GM12878 (cell line): ENCODE results near the gene TTLL1. TPM values are rescaled to one million over a fixed set of nuclear protein-coding genes. Genes with fewer than 3 reads are reported as not detected.
A peak's percentile ranks its signal among the peaks of the same experiment; 100 is the strongest.

Source experiments
- ATAC-seq: fragments of 200-7000 bp; cut with Tn5 transposase; 3 replicates; pipeline ENCODE4 v1.9.1; 2020; ENCODE audit warnings: mild to moderate bottlenecking, moderate library complexity
- BruUV-seq: library from RNA; stranded (reverse); fragments of 400-500 nt; replicated peaks from 2 replicates; lab custom pipeline; 2021; lab: Mats Ljungman, UMichigan
- CTCF ChIA-PET: fragments of 300-600 bp; sonication (Branson Sonifier 250); formaldehyde crosslinking; extraction: SDS; loops from one replicate; lab custom pipeline; 2021; ENCODE audit warnings: inconsistent platforms; lab: Yijun Ruan, JAX
- POLR2A ChIA-PET: fragments of 350-600 bp; formaldehyde crosslinking; extraction: SDS; loops from one replicate; lab custom pipeline; 2021; ENCODE audit warnings: inconsistent platforms; lab: Charles Lee
- RAD21 ChIA-PET: fragments of 300-600 bp; sonication (Branson Sonifier 250); formaldehyde crosslinking; loops from one replicate; lab custom pipeline; 2023; ENCODE audit warnings: antibody characterized with exemption; ENCODE audit not compliant: unreplicated experiment; lab: Charles Lee
- SMC1A ChIA-PET: fragments of 300-600 bp; sonication (Branson Sonifier 250); formaldehyde crosslinking; loops from one replicate; lab custom pipeline; 2023; ENCODE audit not compliant: unreplicated experiment, uncharacterized antibody; lab: Charles Lee
- DNase-seq: peaks from one replicate; pipeline ENCODE4 v3.0.0-alpha.2; 2011; ENCODE audit warnings: low read depth, low spot score
- FAIRE-seq: peaks from 3 replicates; lab custom pipeline; 2011; peaks lifted over from hg19 to GRCh38; lab: Jason Lieb, UNC
- H2AFZ ChIP-seq: 2 replicates; pipeline ENCODE4 v1.6.0; 2011; ENCODE audit warnings: low read depth, low read length, control low read depth; ENCODE audit not compliant: control insufficient read depth
- H3K27ac ChIP-seq: 2 replicates; pipeline ENCODE4 v1.5.1; 2011; ENCODE audit warnings: control low read depth; ENCODE audit not compliant: control insufficient read depth, insufficient read depth
- H3K27me3 ChIP-seq, 2 experiments: replicated peaks in 1 of 2; 2 replicates each; pipeline versions ENCODE4 v1.6.0 to v1.6.1; 2011; ENCODE audit warnings: low read length in 1 of 2; ENCODE audit not compliant: control insufficient read depth in 2 of 2, insufficient read depth in 2 of 2
- H3K36me3 ChIP-seq, 2 experiments: 2 replicates each; pipeline ENCODE4 v1.5.1; 2011; ENCODE audit warnings: low read length in 1 of 2; ENCODE audit not compliant: control insufficient read depth in 2 of 2, insufficient read depth in 2 of 2
- H3K4me1 ChIP-seq: 2 replicates; pipeline ENCODE4 v1.6.1; 2011; ENCODE audit warnings: mild to moderate bottlenecking, low read length, moderate library complexity, mixed read lengths; ENCODE audit not compliant: control insufficient read depth, insufficient read depth
- H3K4me2 ChIP-seq: 2 replicates; pipeline ENCODE4 v1.6.0; 2011; ENCODE audit warnings: control low read depth; ENCODE audit not compliant: control insufficient read depth, insufficient read depth
- H3K4me3 ChIP-seq: fragments of 200-600 bp; sonication (generic); 2 replicates; pipeline ENCODE4 v1.5.1; 2016
- H3K79me2 ChIP-seq: 2 replicates; pipeline ENCODE4 v1.6.0; 2011; ENCODE audit warnings: low read length; ENCODE audit not compliant: control insufficient read depth, insufficient read depth
- H3K9ac ChIP-seq: 2 replicates; pipeline ENCODE4 v1.8.0; 2011; ENCODE audit warnings: low read length, control low read depth, mixed read lengths; ENCODE audit not compliant: control insufficient read depth, insufficient read depth
- H3K9me3 ChIP-seq: replicated peaks from 3 replicates; pipeline ENCODE4 v1.5.1; 2011; ENCODE audit warnings: mild to moderate bottlenecking, low read length; ENCODE audit not compliant: control insufficient read depth, insufficient read depth
- H4K20me1 ChIP-seq: 2 replicates; pipeline ENCODE4 v1.6.0; 2011; ENCODE audit not compliant: control insufficient read depth, insufficient read depth
- CBX3 ChIP-seq: fragments of 200-600 bp; sonication (generic); IDR thresholded peaks from 2 replicates; pipeline ENCODE4 v1.6.1; 2016; ENCODE audit warnings: low read depth, borderline replicate concordance
- CBX5 ChIP-seq: sonication (generic); IDR thresholded peaks from 2 replicates; pipeline ENCODE4 v1.6.1; 2016; ENCODE audit warnings: low read depth, moderate library complexity, mild to moderate bottlenecking, inconsistent platforms
- CHD4 ChIP-seq: fragments of 200-600 bp; sonication (generic); IDR thresholded peaks from 2 replicates; pipeline ENCODE4 v1.6.1; 2016; ENCODE audit warnings: mild to moderate bottlenecking
- ETV6 ChIP-seq, 2 experiments: fragments of 450-650 bp in 1 of 2; IDR thresholded peaks in 1 of 2; conservative IDR thresholded peaks in 1 of 2; 2 replicates each; pipeline ENCODE4 v1.6.1; 2014; ENCODE audit warnings: antibody characterized with exemption in 1 of 2, borderline replicate concordance in 1 of 2, low read depth in 1 of 2, mild to moderate bottlenecking in 1 of 2, moderate library complexity in 1 of 2
- MAX ChIP-seq: IDR thresholded peaks from 2 replicates; pipeline ENCODE4 v1.6.1; 2012; ENCODE audit warnings: low read depth, low read length, improper control_type of control experiment
- MEF2A ChIP-seq: IDR thresholded peaks from 2 replicates; pipeline ENCODE4 v1.6.1; 2011; ENCODE audit warnings: low read depth, mild to moderate bottlenecking, low read length, moderate library complexity; ENCODE audit not compliant: insufficient read depth
- MEF2B ChIP-seq: fragments of 450-650 bp; IDR thresholded peaks from 2 replicates; pipeline ENCODE4 v1.6.1; 2018; ENCODE audit warnings: mild to moderate bottlenecking, moderate library complexity; ENCODE audit not compliant: partially characterized antibody, poor library complexity, severe bottlenecking
- MYC ChIP-seq: IDR thresholded peaks from 2 replicates; pipeline ENCODE4 v1.6.1; 2011; ENCODE audit warnings: mild to moderate bottlenecking, low read length, moderate library complexity, inconsistent platforms; ENCODE audit not compliant: insufficient read depth, insufficient replicate concordance, insufficient read length, severe bottlenecking
- NR2C1 ChIP-seq: fragments of 450-650 bp; IDR thresholded peaks from 2 replicates; pipeline ENCODE4 v1.6.1; 2017; ENCODE audit warnings: antibody characterized with exemption, mild to moderate bottlenecking, moderate library complexity
- NR2F1 ChIP-seq: fragments of 450-650 bp; conservative IDR thresholded peaks from 2 replicates; pipeline ENCODE4 v1.6.1; 2017; ENCODE audit warnings: mild to moderate bottlenecking
- PAX8 ChIP-seq: fragments of 450-650 bp; IDR thresholded peaks from 2 replicates; pipeline ENCODE4 v1.6.1; 2017; ENCODE audit warnings: mild to moderate bottlenecking, moderate library complexity
- RCOR1 ChIP-seq: conservative IDR thresholded peaks from 2 replicates; pipeline ENCODE4 v1.6.1; 2012; ENCODE audit warnings: low read depth, low read length, improper control_type of control experiment
- SPI1 ChIP-seq: IDR thresholded peaks from 2 replicates; pipeline ENCODE4 v1.6.1; 2011; ENCODE audit warnings: low read depth, mild to moderate bottlenecking, low read length, moderate library complexity, borderline replicate concordance; ENCODE audit not compliant: insufficient read depth
- SREBF1 ChIP-seq: IDR thresholded peaks from 2 replicates; pipeline ENCODE4 v1.6.1; 2012; ENCODE audit warnings: mild to moderate bottlenecking, low read length
- SUZ12 ChIP-seq: fragments of 200-600 bp; sonication (generic); IDR thresholded peaks from one replicate; pipeline ENCODE4 v1.6.1; 2018; ENCODE audit warnings: antibody characterized with exemption, mild to moderate bottlenecking; ENCODE audit not compliant: unreplicated experiment
- TAF1 ChIP-seq: IDR thresholded peaks from 2 replicates; pipeline ENCODE4 v1.6.1; 2011; ENCODE audit warnings: mild to moderate bottlenecking, low read depth, low read length, borderline replicate concordance
- ZNF217 ChIP-seq: fragments of 450-650 bp; IDR thresholded peaks from 2 replicates; pipeline ENCODE4 v1.6.1; 2017; ENCODE audit warnings: antibody characterized with exemption, mild to moderate bottlenecking
- ZNF384 ChIP-seq: IDR thresholded peaks from 2 replicates; pipeline ENCODE4 v1.6.1; 2012; ENCODE audit warnings: low read depth, mild to moderate bottlenecking, low read length, improper control_type of control experiment, borderline replicate concordance
- ZZZ3 ChIP-seq: IDR thresholded peaks from 2 replicates; pipeline ENCODE4 v1.6.1; 2011; ENCODE audit warnings: low read depth; ENCODE audit not compliant: control insufficient read depth, insufficient read length
- WGBS: methylation state at CpG from one replicate; pipeline ENCODE4 v1.1.6; 2016; ENCODE audit warnings: low lambda C conversion rate; ENCODE audit not compliant: insufficient replicate concordance, insufficient coverage; ENCODE audit errors: missing lambda C conversion rate; 5-methylcytosine and 5-hydroxymethylcytosine counted together
- in situ Hi-C: fragments of 300-500 bp; cut with MboI; formaldehyde crosslinking; loops from 9 replicates; pipeline ENCODE4 v1.14.3; 2018; ENCODE audit warnings: mixed read lengths
- intact Hi-C: fragments of 100-400 bp; cut with micrococcal nuclease; formaldehyde crosslinking; loops from one replicate; pipeline ENCODE4 v1.14.2; 2022; ENCODE audit not compliant: unreplicated experiment
- polyA plus RNA-seq, 11 experiments: library from polyadenylated mRNA; depleted of rRNA in 4 of 11; unstranded in 6 of 11; stranded (reverse) in 5 of 11; fragments of >200 nt; fragmentation: Nextera tagmentation in 4 of 11; fragmentation: Illumina TruSeq in 1 of 11; extraction: Ambion mirVana in 4 of 11; extraction: Trizol in 1 of 11; gene quantifications; 1 replicate in 1 of 11; 2 replicates in 10 of 11; pipeline versions ENCODE4 v1.2.1 to v1.2.3, GENCODE V29; 2011 to 2016; ENCODE audit warnings: inconsistent platforms in 2 of 11, missing spikeins in 2 of 11, low read depth in 1 of 11
- total RNA-seq, 4 experiments: library from RNA; depleted of rRNA in 3 of 4; stranded (reverse); fragments of >200 nt in 3 of 4; fragmentation: Illumina TruSeq in 1 of 4; extraction: Trizol in 1 of 4; gene quantifications; 2 replicates each; pipeline versions ENCODE4 v1.2.1 to v1.2.3, GENCODE V29; 2013 to 2021

The TTLL1 gene
- total and polyA plus RNA-seq, 10 of the 15 experiments (the other 5 are each of a cell fraction or from before 2014, with no cell fraction given), result 0.39 to 4.8 (median 3.2) TPM

- TF ChIP-seq SPI1 (0 out of 2 replicates have a peak, but pooled peaks have one; percentile 5), RCOR1 (no peak), NR2C1 (no peak), ZNF384 (no peak), ZNF217 (no peak), MYC (no peak)
Observed at GRCh38 chr22:43001271-43002201, 87.7 kb downstream of the TTLL1 start (continued).

- intact Hi-C loops, result no loop called here
- TF ChIP-seq MAX (no peak), MEF2A (peak; percentile 97), SUZ12 (no peak), CBX3 (no peak), PAX8 (no peak), NR2F1 (no peak), ZZZ3 (no peak), TAF1 (no peak), ETV6 (conservative IDR thresholded peaks at IDR 0.05 in 1 of 2, IDR thresholded peaks at IDR 0.05 in 1 of 2; ENCODE audit: borderline replicate concordance in 1 of 2, low read depth in 1 of 2) (peak in 1 of 2 experiments; percentile 64; a peak in 1 of 4 replicates), CHD4 (no peak), CBX5 (no peak), SREBF1 (no peak), MEF2B (peak; percentile 58)
Observed at GRCh38 chr22:43000441-43001175, 88.6 kb downstream of the TTLL1 start.

More at GRCh38 chr22:43000441-43001175, 88.6 kb downstream of the TTLL1 start:
- Histone ChIP-seq H3K36me3 (no peaks in the 10 kb centered on the region), H3K4me1 (peaks cover 78% of the 10 kb centered on the region), H2AFZ (no peak overlapping the region), H3K4me2 (peak overlapping the region; percentile 53), H4K20me1 (no peaks in the 10 kb centered on the region), H3K4me3 (peak overlapping the region; percentile 22), H3K9ac (peak overlapping the region; percentile 42), H3K79me2 (peaks cover 93% of the 10 kb centered on the region), H3K9me3 (no peaks in the 10 kb centered on the region), H3K27ac (peak overlapping the region; percentile 77), H3K27me3 (no peaks in the 10 kb centered on the region)
- in situ Hi-C loops, result no loop called here
- ChIA-PET SMC1A (interaction anchor here (0.9 to 5.5 kb wide), 11 partner anchors 9 to 97 kb away, joined by 3 to 62 read pairs (median 3); partner anchors contain the start of gene PACSIN2), CTCF (interaction anchor here (0.6 to 1.9 kb wide), 8 partner anchors 9 to 145 kb away, joined by 3 to 11 read pairs (median 4); no protein-coding TSS in a partner anchor), POLR2A (interaction anchor here (0.9 to 6.1 kb wide), 8 partner anchors 9 to 106 kb away, joined by 3 to 63 read pairs (median 4); partner anchors contain the start of gene PACSIN2), RAD21 (interaction anchor here (1.3 to 2.9 kb wide), 5 partner anchors 10 to 111 kb away, joined by 3 to 17 read pairs (median 7); no protein-coding TSS in a partner anchor)
- ATAC-seq (peak; percentile 36), FAIRE-seq (no peak), DNase-seq (no peak)
- 13% methylated on average over 8 of the region's 8 CpGs for WGBS
- no TSS peak for BruUV-seq
